Activated gamma-delta T cell treated with Interleukin-2 at 50 U/mL for 16 hours (primary cell): ENCODE data around the gene THSD4.
"Not testable (repeated sequence)": the region's sequence is repeated elsewhere in the genome, so short reads cannot be mapped to it uniquely, and the experiment has no call there.

ENCODE experiments used
- DNase-seq: peaks from one replicate; pipeline ENCODE4 v3.0.0-alpha.2; 2020

THSD4 gene

GRCh38 chr15:71302861-71303410, 187.7 kb downstream of the THSD4 start:
- DNase-seq, result no peak

- DNase-seq, result no peak
Measured at GRCh38 chr15:71303977-71304376, 188.7 kb downstream of the THSD4 start.

DNA sequence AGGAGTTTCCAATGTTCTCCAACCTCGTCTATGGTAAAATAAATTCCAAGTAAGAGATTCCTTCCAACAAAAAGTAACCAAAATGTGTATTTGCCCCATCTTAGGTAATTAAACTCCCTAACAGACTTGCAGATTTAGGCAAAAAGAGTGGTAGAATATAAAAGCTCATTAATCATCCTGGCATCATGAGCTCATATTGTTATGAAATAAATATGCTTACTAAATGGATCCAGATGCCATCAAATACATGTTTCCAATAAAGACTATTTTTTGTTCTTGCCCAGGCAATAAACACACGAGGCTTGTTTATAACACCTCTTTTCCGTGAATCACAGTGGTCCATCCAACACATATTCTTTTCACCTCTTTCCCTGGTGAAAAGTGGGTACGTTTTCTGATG, 189.4 kb downstream of the THSD4 start:
- DNase-seq, result no peak

DNA sequence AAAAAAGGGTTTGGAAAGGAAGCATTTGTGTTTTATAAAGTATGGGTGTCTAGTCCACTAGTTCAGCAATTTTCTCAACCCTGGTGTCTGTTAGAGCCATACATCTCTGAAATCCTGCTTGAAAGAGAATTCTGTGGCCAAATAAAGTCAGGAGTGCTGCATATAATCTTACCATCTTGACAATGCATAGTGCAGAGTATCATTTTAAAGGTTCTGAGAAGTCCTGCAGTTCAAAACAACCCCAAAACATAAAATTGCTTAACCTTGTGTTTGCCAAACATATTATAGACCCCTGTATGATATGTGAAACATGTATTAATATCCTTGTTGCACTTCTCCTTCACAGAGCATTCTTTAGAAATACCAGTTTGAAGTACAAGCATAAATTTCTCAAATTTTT, 191.3 kb downstream of the THSD4 start:
- DNase-seq, result no peak

DNA sequence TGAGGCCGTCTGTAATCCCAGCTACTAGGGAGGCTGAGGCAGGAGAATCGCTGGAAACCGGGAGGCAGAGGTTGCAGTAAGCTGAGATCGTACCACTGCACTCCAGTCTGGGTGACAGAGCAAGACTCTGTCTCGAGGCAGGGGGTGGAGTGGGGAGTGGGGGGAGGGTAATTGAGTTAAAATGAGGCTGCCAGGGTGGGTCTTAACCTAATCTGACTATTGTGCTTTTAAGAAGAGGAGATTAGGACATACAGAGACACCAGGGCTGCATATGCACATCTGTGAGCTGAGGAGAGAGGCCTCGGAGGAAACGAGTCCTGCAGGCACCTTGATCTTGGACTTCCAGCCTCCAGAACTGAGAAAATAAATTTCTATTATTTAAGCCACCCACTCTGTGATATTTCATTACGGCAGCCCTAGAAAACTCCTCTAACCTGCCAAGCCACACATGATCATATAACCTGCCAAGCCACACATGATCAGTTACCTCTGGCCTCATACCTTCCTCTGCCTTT, 197.0 kb downstream of the THSD4 start:
- DNase-seq, result no peak

DNA sequence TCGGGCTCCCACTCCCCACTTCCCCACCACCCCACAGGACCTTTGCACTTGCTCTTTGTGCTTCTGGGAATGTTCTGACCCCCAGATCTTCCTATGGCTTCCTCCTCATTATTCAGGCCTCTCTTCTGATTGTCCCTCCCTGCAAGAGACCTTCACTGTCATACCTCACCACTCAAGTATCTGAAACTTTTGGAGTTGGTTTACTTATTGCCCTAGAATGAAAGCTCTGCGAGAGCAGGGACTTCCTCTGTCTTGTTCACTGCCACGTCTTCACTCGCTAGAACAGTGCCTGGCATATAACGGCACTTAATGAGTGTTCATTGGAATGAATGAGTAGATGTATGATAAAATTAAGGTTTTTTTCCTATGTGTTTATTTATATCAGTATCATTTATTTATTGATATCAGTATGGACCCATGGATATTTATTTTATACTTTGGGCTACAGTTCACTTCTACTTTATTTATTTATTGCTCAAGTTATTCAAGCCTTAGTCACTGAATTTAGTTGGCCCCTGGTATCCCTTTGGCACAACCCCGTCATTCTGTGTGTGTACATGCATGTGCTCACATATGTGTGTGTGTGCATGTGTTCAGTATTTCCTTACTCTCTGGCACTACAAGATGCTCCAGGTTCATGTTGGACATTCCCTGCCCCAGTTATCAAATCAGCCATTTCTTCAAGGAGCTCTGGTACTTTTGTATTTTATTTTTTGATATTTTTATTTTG, 197.6 kb downstream of the THSD4 start:
- no peak for DNase-seq

GRCh38 chr15:71313806-71314205, 198.5 kb downstream of the THSD4 start:
- DNase-seq, result no peak

DNA sequence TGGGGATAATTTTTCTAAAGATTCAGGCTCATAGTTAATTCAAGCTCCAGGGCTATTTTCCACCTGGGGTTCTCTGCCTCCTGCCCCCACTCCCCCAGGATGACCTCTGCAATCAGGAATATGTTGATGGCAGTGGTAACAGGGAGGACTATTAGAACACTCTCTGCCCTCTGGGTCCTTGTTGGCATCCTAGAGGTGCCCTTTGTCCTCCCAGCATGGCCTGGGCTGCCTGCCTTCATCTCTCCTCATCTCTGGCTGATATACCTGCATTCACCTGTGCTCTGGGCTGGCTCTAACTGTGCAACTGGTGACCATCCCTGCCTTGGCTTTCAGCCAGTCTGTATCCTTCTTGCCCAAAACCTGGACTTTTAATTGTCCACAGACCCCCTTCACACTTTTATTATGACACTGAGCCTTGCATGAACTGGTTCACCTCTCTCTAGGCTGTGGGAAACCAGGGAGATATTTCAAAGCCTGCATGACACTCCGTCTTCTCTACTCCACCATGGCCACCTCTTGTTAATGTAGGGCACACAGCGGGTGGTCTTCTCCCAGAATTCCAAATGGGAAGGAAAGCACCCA, 199.8 kb downstream of the THSD4 start:
- no peak for DNase-seq

- no peak for DNase-seq
Measured at GRCh38 chr15:71316911-71317310, 201.6 kb downstream of the THSD4 start.

DNA sequence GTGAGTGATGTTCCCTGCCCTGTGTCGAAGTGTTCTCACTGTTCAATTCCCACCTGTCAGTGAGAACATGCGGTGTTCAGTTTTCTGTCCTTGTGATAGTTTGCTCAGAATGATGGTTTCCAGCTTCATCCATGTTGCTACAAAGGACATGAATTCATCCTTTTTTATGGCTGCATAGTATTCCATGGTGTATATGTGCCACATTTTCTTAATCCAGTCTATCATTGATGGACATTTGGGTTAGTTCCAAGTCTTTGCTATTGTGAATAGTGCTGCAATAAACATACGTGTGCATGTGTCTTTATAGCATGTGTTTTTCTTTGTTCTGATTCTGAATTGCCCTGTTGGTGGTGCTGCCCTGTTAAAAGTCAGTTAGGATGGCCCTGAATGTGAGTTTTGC, 204.2 kb downstream of the THSD4 start:
- not testable (repeated sequence) for DNase-seq

GRCh38 chr15:71319935-71320334, 204.7 kb downstream of the THSD4 start:
- DNase-seq, result no peak

GRCh38 chr15:71323082-71323481, 207.8 kb downstream of the THSD4 start:
- no peak for DNase-seq

GRCh38 chr15:71323584-71323983, 208.3 kb downstream of the THSD4 start:
- no peak for DNase-seq

GRCh38 chr15:71325481-71325880, 210.2 kb downstream of the THSD4 start:
- no peak for DNase-seq

- no peak for DNase-seq
Measured at GRCh38 chr15:71328453-71328852, 213.2 kb downstream of the THSD4 start.

DNA sequence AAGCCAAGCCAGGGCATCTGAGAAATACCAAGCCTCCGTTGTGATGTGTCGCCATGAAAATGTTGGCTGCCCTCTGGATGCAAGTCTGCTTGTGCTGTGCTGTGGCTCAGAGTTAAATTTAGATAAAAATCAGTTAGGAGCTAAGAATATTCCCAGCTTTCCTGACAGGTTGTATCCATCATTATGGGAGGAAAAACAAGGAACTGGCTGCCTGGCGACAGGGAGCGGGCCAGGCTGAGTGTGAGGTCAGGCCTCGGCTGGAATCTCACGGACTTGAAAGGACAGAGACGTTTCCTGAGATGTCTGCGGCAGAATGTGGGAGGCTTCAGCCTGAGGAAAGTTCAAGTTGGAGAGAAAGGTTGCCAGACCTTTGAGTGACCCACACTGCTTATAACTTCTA, 213.8 kb downstream of the THSD4 start:
- no peak for DNase-seq

- no peak for DNase-seq
Measured at GRCh38 chr15:71329497-71330260, 214.4 kb downstream of the THSD4 start.

GRCh38 chr15:71330638-71331162, 215.4 kb downstream of the THSD4 start:
- DNase-seq, result no peak

- no peak for DNase-seq
Measured at GRCh38 chr15:71331173-71331572, 215.9 kb downstream of the THSD4 start.

- DNase-seq, result no peak
Measured at GRCh38 chr15:71332431-71333004, 217.2 kb downstream of the THSD4 start.

DNA sequence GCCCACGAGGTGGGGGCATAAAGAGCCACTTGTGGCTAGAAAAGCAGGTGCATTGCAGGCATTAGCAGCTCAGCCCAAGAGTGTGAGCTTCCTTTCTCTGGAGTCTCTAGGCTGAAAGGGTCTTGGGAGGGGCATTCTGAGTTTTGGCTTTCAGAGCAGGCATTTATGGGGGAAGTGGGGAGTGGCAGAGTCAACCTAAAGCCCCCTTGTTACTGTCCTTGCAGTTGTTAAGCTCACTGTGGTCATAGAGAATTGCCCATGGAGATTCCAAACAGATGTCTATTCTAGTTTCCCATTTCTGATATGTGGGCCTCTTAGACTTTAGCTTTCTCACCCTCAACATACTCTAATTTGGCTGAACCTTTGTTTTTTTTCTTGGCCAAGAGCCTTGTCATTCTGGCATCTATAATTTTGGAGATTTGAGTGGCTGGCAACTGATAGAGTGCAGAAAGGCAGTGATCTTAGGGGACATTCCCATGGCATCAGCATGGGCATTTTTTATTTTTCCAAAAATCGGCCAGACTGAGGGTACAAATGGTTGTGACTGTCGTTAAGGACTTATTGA, 217.9 kb downstream of the THSD4 start:
- DNase-seq, result no peak

GRCh38 chr15:71333839-71334238, 218.6 kb downstream of the THSD4 start:
- no peak for DNase-seq

GRCh38 chr15:71334434-71334833, 219.2 kb downstream of the THSD4 start:
- no peak for DNase-seq
